Measurements from ENCODE around the gene KIF5C.

Gene KIF5C

GRCh38 chr2:148888003-148888501 is 13.0 kb downstream of the KIF5C start:
- DNase-seq (ENCODE audit: low spot score), result peak; percentile 39

GRCh38 chr2:148888986-148889385 is 14.0 kb downstream of the KIF5C start:
- no peak for DNase-seq (ENCODE audit: low spot score)

GRCh38 chr2:148893906-148894305 is 18.9 kb downstream of the KIF5C start:
- no peak for DNase-seq (ENCODE audit: low spot score)

- no peak for DNase-seq (ENCODE audit: low spot score)
Observed at GRCh38 chr2:148896136-148896535, 21.1 kb downstream of the KIF5C start.

- DNase-seq (ENCODE audit: low spot score), result no peak
Observed at GRCh38 chr2:148899638-148900318, 24.8 kb downstream of the KIF5C start.

- DNase-seq (ENCODE audit: low spot score), result no peak
Observed at GRCh38 chr2:148900350-148900837, 25.4 kb downstream of the KIF5C start.

- peak; percentile 26 for DNase-seq (ENCODE audit: low spot score)
Observed at GRCh38 chr2:148901142-148901541, 26.1 kb downstream of the KIF5C start.

- no peak for DNase-seq (ENCODE audit: low spot score)
Observed at GRCh38 chr2:148902798-148903197, 27.8 kb downstream of the KIF5C start.

- no peak for DNase-seq (ENCODE audit: low spot score)
Observed at GRCh38 chr2:148903294-148903693, 28.3 kb downstream of the KIF5C start.

GRCh38 chr2:148903979-148904378 is 29.0 kb downstream of the KIF5C start:
- DNase-seq (ENCODE audit: low spot score), result no peak

- no peak for DNase-seq (ENCODE audit: low spot score)
Observed at GRCh38 chr2:148906124-148906523, 31.1 kb downstream of the KIF5C start.

- peak; percentile 21 for DNase-seq (ENCODE audit: low spot score)
Observed at GRCh38 chr2:148907085-148907785, 32.2 kb downstream of the KIF5C start.

GRCh38 chr2:148909114-148909513 is 34.1 kb downstream of the KIF5C start:
- DNase-seq (ENCODE audit: low spot score), result no peak

- DNase-seq (ENCODE audit: low spot score), result no peak
Observed at GRCh38 chr2:148913061-148913460, 38.0 kb downstream of the KIF5C start.

- DNase-seq (ENCODE audit: low spot score), result no peak
Observed at GRCh38 chr2:148913492-148913891, 38.5 kb downstream of the KIF5C start.

- DNase-seq (ENCODE audit: low spot score), result no peak
Observed at GRCh38 chr2:148914463-148914862, 39.4 kb downstream of the KIF5C start.

- no peak for DNase-seq (ENCODE audit: low spot score)
Observed at GRCh38 chr2:148917431-148917830, 42.4 kb downstream of the KIF5C start.

GRCh38 chr2:148918554-148918953 is 43.5 kb downstream of the KIF5C start:
- DNase-seq (ENCODE audit: low spot score), result no peak

GRCh38 chr2:148920559-148920958 is 45.5 kb downstream of the KIF5C start:
- DNase-seq (ENCODE audit: low spot score), result no peak

- no peak for DNase-seq (ENCODE audit: low spot score)
Observed at GRCh38 chr2:148922062-148922461, 47.0 kb downstream of the KIF5C start.

- no peak for DNase-seq (ENCODE audit: low spot score)
Observed at GRCh38 chr2:148922776-148923475, 47.9 kb downstream of the KIF5C start.

GRCh38 chr2:148924514-148925178 is 49.6 kb downstream of the KIF5C start:
- no peak for DNase-seq (ENCODE audit: low spot score)

Measured in germinal center (tissue), 1 donor.